Neural cell (in vitro differentiated cells): ENCODE results near the gene ZKSCAN1.

Experiments used
- EP300 ChIP-seq: fragments of 450-650 bp; conservative IDR thresholded peaks from 2 replicates; pipeline ENCODE4 v1.6.1; 2014; ENCODE audit warnings: antibody characterized with exemption, mild to moderate bottlenecking, moderate library complexity; ENCODE audit not compliant: poor library complexity, severe bottlenecking
- EZH2 ChIP-seq: fragments of 200-600, 300-800 bp; shearing (Covaris generic), sonication (generic); IDR thresholded peaks from 2 replicates; pipeline ENCODE4 v1.6.1; 2014; ENCODE audit warnings: antibody characterized with exemption, low read length, borderline replicate concordance, mild to moderate bottlenecking; ENCODE audit not compliant: insufficient read depth, poor library complexity, severe bottlenecking
- POLR2AphosphoS5 ChIP-seq: IDR thresholded peaks from 2 replicates; pipeline ENCODE4 v1.6.1; 2012
- SMC3 ChIP-seq: fragments of 450-650 bp; conservative IDR thresholded peaks from 2 replicates; pipeline ENCODE4 v1.6.1; 2014; ENCODE audit warnings: antibody characterized with exemption, mild to moderate bottlenecking, moderate library complexity; ENCODE audit not compliant: poor library complexity
- TF ChIP-seq, protein P1 (sequence below): fragments of 450-650 bp; IDR thresholded peaks from 2 replicates; pipeline ENCODE4 v1.5.1; 2014; ENCODE audit warnings: antibody characterized with exemption, mild to moderate bottlenecking, moderate library complexity; ENCODE audit not compliant: poor library complexity, severe bottlenecking
- TF ChIP-seq, protein P2 (sequence below): IDR thresholded peaks from 2 replicates; pipeline ENCODE4 v1.6.1; 2012; ENCODE audit warnings: borderline replicate concordance

DNA sequence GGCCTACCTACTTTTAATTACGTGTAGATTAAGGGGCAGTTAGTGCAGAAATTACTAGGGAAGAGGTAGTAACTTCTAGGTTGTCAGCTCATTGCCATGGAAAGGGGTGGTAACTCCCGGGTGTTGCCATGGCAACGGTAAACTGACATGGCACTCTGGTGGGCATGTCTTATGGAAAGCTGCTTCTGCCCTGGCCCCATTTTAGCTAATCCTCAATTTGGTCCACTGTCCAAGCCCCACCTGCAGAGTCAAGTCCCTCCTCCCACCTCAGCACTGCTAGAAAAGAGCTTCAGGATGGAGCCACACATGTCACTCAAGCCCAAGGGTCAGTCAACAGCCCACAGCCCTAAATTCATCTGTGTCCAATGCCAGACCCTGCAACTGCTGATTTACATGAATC is 7.5 kb upstream of the ZKSCAN1 start:
- no peak for TF ChIP-seq POLR2AphosphoS5
- no peak for TF ChIP-seq EZH2
- TF ChIP-seq, protein P1, sequence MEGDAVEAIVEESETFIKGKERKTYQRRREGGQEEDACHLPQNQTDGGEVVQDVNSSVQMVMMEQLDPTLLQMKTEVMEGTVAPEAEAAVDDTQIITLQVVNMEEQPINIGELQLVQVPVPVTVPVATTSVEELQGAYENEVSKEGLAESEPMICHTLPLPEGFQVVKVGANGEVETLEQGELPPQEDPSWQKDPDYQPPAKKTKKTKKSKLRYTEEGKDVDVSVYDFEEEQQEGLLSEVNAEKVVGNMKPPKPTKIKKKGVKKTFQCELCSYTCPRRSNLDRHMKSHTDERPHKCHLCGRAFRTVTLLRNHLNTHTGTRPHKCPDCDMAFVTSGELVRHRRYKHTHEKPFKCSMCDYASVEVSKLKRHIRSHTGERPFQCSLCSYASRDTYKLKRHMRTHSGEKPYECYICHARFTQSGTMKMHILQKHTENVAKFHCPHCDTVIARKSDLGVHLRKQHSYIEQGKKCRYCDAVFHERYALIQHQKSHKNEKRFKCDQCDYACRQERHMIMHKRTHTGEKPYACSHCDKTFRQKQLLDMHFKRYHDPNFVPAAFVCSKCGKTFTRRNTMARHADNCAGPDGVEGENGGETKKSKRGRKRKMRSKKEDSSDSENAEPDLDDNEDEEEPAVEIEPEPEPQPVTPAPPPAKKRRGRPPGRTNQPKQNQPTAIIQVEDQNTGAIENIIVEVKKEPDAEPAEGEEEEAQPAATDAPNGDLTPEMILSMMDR: no peak
- no peak for TF ChIP-seq SMC3
- no peak for TF ChIP-seq EP300
- TF ChIP-seq, protein P2, sequence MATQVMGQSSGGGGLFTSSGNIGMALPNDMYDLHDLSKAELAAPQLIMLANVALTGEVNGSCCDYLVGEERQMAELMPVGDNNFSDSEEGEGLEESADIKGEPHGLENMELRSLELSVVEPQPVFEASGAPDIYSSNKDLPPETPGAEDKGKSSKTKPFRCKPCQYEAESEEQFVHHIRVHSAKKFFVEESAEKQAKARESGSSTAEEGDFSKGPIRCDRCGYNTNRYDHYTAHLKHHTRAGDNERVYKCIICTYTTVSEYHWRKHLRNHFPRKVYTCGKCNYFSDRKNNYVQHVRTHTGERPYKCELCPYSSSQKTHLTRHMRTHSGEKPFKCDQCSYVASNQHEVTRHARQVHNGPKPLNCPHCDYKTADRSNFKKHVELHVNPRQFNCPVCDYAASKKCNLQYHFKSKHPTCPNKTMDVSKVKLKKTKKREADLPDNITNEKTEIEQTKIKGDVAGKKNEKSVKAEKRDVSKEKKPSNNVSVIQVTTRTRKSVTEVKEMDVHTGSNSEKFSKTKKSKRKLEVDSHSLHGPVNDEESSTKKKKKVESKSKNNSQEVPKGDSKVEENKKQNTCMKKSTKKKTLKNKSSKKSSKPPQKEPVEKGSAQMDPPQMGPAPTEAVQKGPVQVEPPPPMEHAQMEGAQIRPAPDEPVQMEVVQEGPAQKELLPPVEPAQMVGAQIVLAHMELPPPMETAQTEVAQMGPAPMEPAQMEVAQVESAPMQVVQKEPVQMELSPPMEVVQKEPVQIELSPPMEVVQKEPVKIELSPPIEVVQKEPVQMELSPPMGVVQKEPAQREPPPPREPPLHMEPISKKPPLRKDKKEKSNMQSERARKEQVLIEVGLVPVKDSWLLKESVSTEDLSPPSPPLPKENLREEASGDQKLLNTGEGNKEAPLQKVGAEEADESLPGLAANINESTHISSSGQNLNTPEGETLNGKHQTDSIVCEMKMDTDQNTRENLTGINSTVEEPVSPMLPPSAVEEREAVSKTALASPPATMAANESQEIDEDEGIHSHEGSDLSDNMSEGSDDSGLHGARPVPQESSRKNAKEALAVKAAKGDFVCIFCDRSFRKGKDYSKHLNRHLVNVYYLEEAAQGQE: no peak
